Karpas-422 (cell line): ENCODE data around the gene FAM135A. TPM values are rescaled to one million over a fixed set of nuclear protein-coding genes. Genes with fewer than 3 reads are reported as not detected.
"Not testable (repeated sequence)": the region's sequence is repeated elsewhere in the genome, so short reads cannot be mapped to it uniquely, and the experiment has no call there.

Experiments
- DNase-seq: peaks from one replicate; pipeline ENCODE4 v3.0.0-alpha.2; 2015
- H2AFZ ChIP-seq: fragments of 200-600 bp; sonication (generic); 2 replicates; pipeline ENCODE4 v1.6.1; 2014; ENCODE audit warnings: antibody characterized with exemption, low read length, mixed read lengths
- H3K27ac ChIP-seq: fragments of 200-600 bp; sonication (generic); 2 replicates; pipeline ENCODE4 v1.5.1; 2014; ENCODE audit warnings: mild to moderate bottlenecking, low read length, moderate library complexity
- H3K27me3 ChIP-seq: fragments of 200-600 bp; sonication (generic); 2 replicates; pipeline ENCODE4 v1.6.1; 2014; ENCODE audit warnings: low read length, mixed read lengths
- H3K36me3 ChIP-seq: fragments of 200-600 bp; sonication (generic); 2 replicates; pipeline ENCODE4 v1.6.1; 2014; ENCODE audit warnings: low read length, mixed read lengths; ENCODE audit not compliant: insufficient read depth
- H3K4me1 ChIP-seq: fragments of 200-600 bp; sonication (generic); 2 replicates; pipeline ENCODE4 v1.6.1; 2014; ENCODE audit warnings: mild to moderate bottlenecking, low read length, mixed read lengths
- H3K4me2 ChIP-seq: fragments of 200-600 bp; sonication (generic); 2 replicates; pipeline ENCODE4 v1.6.1; 2014; ENCODE audit warnings: low read length, low read depth, mild to moderate bottlenecking; ENCODE audit not compliant: poor library complexity, severe bottlenecking
- H3K4me3 ChIP-seq: fragments of 200-600 bp; sonication (generic); 2 replicates; pipeline ENCODE4 v1.5.1; 2014; ENCODE audit warnings: mild to moderate bottlenecking, antibody characterized with exemption, low read length, mixed read lengths
- H3K79me2 ChIP-seq: fragments of 200-600 bp; sonication (generic); 2 replicates; pipeline ENCODE4 v1.6.1; 2014; ENCODE audit warnings: mild to moderate bottlenecking, low read length, mixed read lengths
- H3K9ac ChIP-seq: fragments of 200-600 bp; sonication (generic); 2 replicates; pipeline ENCODE4 v1.6.0; 2014; ENCODE audit warnings: low read length
- H3K9me2 ChIP-seq: fragments of 200-600 bp; sonication (generic), shearing (Covaris generic); replicated peaks from 2 replicates; pipeline ENCODE4 v1.6.0; 2014; ENCODE audit warnings: mild to moderate bottlenecking, low read length, moderate library complexity; ENCODE audit not compliant: insufficient read depth
- H3K9me3 ChIP-seq: fragments of 300-700, 200-600 bp; sonication (generic); 2 replicates; pipeline ENCODE4 v1.6.1; 2014; ENCODE audit warnings: low read length, mixed read lengths
- H4K20me1 ChIP-seq: fragments of 200-600 bp; sonication (generic); 2 replicates; pipeline ENCODE4 v1.6.1; 2014; ENCODE audit warnings: mild to moderate bottlenecking, antibody characterized with exemption, low read length, low read depth; ENCODE audit not compliant: insufficient read depth
- total RNA-seq: library from RNA; depleted of rRNA; stranded (reverse); fragments of >200 nt; shearing (Covaris generic); gene quantifications from 2 replicates; pipeline ENCODE4 v1.2.3, GENCODE V29; 2014; ENCODE audit warnings: low replicate concordance

The FAM135A gene
- total RNA-seq, 1 experiment from 2014 or later: 83.0 TPM

DNA sequence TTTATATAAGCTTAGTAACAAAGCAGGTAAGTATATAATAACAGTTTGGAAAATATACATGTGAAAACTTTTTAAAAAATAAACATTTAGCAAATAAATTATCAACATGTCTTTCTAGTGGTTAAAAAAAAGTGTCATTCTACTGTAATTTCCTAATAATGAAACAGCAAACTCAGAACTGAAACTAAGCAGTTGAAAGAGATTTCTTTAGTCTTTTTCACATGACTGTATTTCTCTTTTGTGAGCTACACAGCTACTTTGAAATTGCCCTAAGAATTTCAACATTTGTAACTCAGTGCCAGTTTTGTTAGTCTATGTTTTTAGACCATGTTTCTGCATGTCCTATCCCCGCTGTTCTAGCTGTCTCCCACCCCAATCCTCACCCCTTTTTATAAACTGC is 125.1 kb downstream of the FAM135A start:
- no peaks in the 10 kb centered on the region for H4K20me1 ChIP-seq

DNA sequence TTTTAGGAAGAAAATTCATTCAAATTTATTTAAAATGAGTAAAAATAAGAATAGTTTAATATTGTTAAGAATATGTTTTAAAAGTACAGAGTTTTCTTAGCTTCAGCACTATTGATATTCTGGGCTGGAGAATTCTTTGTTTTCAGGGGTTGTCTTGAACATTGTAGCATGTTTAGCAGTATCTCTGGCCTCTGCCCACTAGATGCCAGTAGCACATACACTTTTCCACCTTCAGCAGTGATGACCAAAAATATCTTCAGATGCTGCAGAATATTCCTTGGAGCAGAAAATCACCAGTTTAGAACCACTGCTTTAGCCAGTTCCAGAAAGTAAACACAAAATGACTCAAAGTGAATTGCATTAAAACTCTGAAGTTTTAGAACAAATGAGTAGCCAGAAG is 134.0 kb downstream of the FAM135A start:
- H3K27ac ChIP-seq: no peak overlapping the region
- H3K36me3 ChIP-seq: peaks cover 7% of the 10 kb centered on the region
- no peaks in the 10 kb centered on the region for H3K27me3 ChIP-seq

More for the DNA sequence above, 125.1 kb downstream of the FAM135A start:
- Histone ChIP-seq H3K4me2 (no peak overlapping the region), H3K9me3 (no peaks in the 10 kb centered on the region), H3K9me2 (no peaks in the 10 kb centered on the region), H3K36me3 (peaks cover 21% of the 10 kb centered on the region), H2AFZ (no peak overlapping the region), H3K4me3 (no peak overlapping the region), H3K27ac (no peak overlapping the region), H3K27me3 (no peaks in the 10 kb centered on the region), H3K79me2 (no peaks in the 10 kb centered on the region), H3K9ac (no peak overlapping the region), H3K4me1 (peaks cover 13% of the 10 kb centered on the region)
- no peak for DNase-seq

DNA sequence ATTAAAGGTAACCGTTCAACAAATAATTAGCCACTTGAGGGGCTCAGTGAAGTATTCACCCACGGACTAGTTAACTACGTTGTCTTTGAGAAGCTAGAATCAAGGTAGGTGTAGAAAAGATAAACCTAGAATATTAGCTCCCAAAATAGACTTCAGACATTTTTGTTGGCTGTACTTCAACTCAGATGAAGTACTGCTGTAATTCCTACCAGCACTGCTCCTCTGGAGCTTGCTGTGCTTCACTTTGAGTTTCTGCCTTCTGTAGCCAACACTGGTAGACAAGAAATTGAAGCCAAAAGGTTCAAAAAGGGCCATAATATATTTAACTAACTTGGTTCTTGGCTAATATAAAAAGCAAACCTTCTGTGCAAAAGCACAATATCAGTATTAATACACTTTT is 134.6 kb downstream of the FAM135A start:
- H3K9me2 ChIP-seq: no peaks in the 10 kb centered on the region
- no peaks in the 10 kb centered on the region for H3K79me2 ChIP-seq
- no peak overlapping the region for H3K4me2 ChIP-seq
- H3K36me3 ChIP-seq: peaks cover 4% of the 10 kb centered on the region
- H2AFZ ChIP-seq: no peak overlapping the region
- no peak for DNase-seq
- H3K9ac ChIP-seq: no peak overlapping the region
- no peaks in the 10 kb centered on the region for H3K27me3 ChIP-seq
- no peak overlapping the region for H3K4me3 ChIP-seq
- no peaks in the 10 kb centered on the region for H4K20me1 ChIP-seq
- no peak overlapping the region for H3K27ac ChIP-seq
- H3K4me1 ChIP-seq: no peaks in the 10 kb centered on the region
- no peaks in the 10 kb centered on the region for H3K9me3 ChIP-seq

More for the DNA sequence above, 134.0 kb downstream of the FAM135A start:
- H3K9ac ChIP-seq: no peak overlapping the region
- H3K4me2 ChIP-seq: no peak overlapping the region
- no peaks in the 10 kb centered on the region for H3K79me2 ChIP-seq
- H3K4me3 ChIP-seq: no peak overlapping the region
- H2AFZ ChIP-seq: no peak overlapping the region
- no peak for DNase-seq
- H3K9me2 ChIP-seq: no peaks in the 10 kb centered on the region
- H4K20me1 ChIP-seq: no peaks in the 10 kb centered on the region
- peaks cover 2% of the 10 kb centered on the region for H3K4me1 ChIP-seq
- H3K9me3 ChIP-seq: no peaks in the 10 kb centered on the region

DNA sequence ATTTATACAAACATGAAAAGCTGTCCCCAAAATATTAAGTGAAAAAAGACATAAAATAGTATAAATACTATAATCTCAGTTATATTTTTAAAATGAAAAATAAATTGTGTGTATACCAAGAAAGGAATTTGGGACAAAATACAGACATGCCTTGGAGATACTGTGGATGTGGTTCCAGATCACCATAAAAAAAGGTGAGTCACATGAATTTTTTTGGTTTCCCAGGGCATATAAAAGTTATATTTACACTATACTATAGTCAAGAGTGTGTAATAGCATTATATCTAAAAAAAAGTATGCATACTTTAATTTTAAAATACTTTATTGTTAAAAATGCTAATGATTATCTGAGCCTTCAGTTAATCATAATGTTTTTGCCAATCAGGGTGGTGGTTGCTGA is 136.0 kb downstream of the FAM135A start:
- DNase-seq: no peak
- Histone ChIP-seq H3K79me2 (no peaks in the 10 kb centered on the region), H3K27me3 (no peaks in the 10 kb centered on the region), H3K4me1 (no peaks in the 10 kb centered on the region), H3K4me2 (no peak overlapping the region), H4K20me1 (no peaks in the 10 kb centered on the region), H3K4me3 (no peak overlapping the region), H3K36me3 (no peaks in the 10 kb centered on the region; the same call in 1 of the 2 replicates), H3K9me2 (no peaks in the 10 kb centered on the region), H3K9ac (no peak overlapping the region), H3K27ac (no peak overlapping the region), H3K9me3 (no peaks in the 10 kb centered on the region), H2AFZ (no peak overlapping the region)

DNA sequence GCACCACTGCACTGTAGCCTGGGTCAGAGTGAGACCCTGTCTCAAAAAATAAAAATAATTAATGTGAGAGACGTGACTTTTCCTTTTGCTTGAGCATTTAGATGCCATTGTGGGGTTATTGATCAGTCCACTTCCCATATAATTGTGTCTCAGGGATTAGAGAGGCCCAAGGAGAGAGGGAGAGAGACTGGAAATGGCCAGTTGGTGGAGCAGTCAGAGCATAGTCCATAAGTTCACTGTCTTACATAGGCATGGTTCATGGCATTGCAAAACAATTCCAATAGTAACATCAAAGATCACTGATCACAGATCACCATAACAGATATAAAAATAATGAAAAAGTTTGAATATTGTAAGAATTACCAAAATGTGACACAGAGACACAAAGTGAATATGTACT is 138.3 kb downstream of the FAM135A start:
- H3K36me3 ChIP-seq: no peaks in the 10 kb centered on the region; the same call in 1 of the 2 replicates
- H3K9me3 ChIP-seq: no peaks in the 10 kb centered on the region
- no peaks in the 10 kb centered on the region for H3K4me1 ChIP-seq
- DNase-seq: no peak
- no peaks in the 10 kb centered on the region for H3K9me2 ChIP-seq
- H3K27me3 ChIP-seq: no peaks in the 10 kb centered on the region
- no peaks in the 10 kb centered on the region for H3K79me2 ChIP-seq
- H2AFZ ChIP-seq: no peak overlapping the region
- H4K20me1 ChIP-seq: no peaks in the 10 kb centered on the region
- H3K4me3 ChIP-seq: no peak overlapping the region
- H3K27ac ChIP-seq: no peak overlapping the region
- H3K4me2 ChIP-seq: no peak overlapping the region
- H3K9ac ChIP-seq: no peak overlapping the region

DNA sequence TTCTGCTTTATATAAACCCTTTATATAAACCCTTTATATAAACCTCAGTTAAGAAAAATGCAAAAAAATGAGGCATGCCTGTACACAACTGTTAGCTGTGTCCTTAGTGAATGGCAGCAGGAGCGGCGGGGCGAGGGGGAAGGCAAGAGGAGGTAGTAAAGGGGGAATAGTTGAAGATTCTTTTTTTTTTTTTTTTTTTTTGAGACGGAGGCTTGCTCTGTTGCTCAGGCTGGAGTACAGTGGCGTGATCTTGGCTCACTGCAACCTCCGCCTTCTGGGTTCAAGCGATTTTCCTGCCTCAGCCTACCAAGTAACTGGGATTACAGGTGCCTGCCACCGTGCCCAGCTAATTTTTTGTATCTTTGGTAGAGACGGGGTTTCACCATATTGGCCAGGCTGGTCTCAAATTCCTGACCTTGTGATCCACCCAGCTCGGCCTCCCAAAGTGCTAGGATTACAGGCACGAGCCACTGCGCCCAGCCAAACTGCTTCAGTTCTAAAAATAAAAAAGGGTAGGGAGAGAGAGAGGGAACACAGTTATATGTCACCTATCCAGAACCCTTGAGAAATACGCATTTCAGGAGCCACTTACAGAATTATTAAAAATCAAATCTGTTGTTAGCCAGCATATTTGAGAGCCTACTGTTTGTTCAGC is 139.1 kb downstream of the FAM135A start:
- not testable (repeated sequence) for H3K36me3 ChIP-seq, H3K27me3 ChIP-seq, H3K79me2 ChIP-seq, H3K9ac ChIP-seq, H3K4me1 ChIP-seq, H2AFZ ChIP-seq, DNase-seq, H3K4me3 ChIP-seq, H3K4me2 ChIP-seq, H4K20me1 ChIP-seq, H3K27ac ChIP-seq, H3K9me2 ChIP-seq, H3K9me3 ChIP-seq

DNA sequence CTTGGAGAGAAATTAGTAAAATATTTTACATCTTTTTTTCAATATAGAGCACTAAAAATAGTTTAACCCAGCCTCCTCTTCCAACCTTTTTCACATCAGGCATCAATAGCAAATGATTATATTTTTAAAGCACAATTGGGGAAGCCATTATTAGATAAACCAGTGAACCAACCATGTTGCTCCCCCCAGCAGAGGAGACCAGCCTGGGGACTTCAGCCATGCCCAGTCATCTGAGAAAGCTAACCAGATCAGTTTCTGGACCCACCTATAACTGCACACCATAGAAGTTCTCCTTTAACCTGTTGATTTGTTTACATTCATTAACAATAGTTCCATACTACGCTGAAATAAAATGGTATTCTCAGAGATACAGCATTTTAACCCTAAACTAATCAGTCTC is 139.7 kb downstream of the FAM135A start:
- H3K9me2 ChIP-seq: no peaks in the 10 kb centered on the region

DNA sequence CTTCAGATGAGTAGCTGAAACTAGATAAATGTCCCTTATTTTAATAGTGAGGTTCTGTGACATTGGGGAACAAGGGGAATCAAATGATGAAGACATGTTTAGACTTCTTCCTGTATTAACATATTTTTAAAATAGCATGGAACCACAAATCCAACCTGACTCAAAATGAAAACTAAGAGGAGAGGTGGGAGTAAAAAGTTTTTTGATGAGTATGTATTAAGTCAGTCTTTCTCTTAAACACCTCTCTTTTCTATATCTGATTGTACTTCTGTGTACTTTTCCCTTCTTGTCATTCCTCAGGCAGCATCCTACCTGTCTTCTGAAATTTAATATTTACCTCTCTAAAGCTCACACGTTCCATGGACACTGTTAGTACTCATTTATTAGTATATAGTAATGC is 144.7 kb downstream of the FAM135A start:
- Histone ChIP-seq H3K9ac (no peak overlapping the region), H3K4me2 (no peak overlapping the region), H3K79me2 (no peaks in the 10 kb centered on the region), H3K27ac (no peak overlapping the region), H3K9me2 (no peaks in the 10 kb centered on the region), H3K4me1 (no peaks in the 10 kb centered on the region), H3K4me3 (no peak overlapping the region), H3K27me3 (no peaks in the 10 kb centered on the region), H3K36me3 (peaks cover 4% of the 10 kb centered on the region; the same call in 1 of the 2 replicates), H4K20me1 (no peaks in the 10 kb centered on the region), H2AFZ (no peak overlapping the region), H3K9me3 (no peaks in the 10 kb centered on the region)
- no peak for DNase-seq

More for the DNA sequence above, 139.7 kb downstream of the FAM135A start:
- Histone ChIP-seq H3K27ac (no peak overlapping the region), H4K20me1 (no peaks in the 10 kb centered on the region), H3K4me1 (no peaks in the 10 kb centered on the region), H3K9me3 (no peaks in the 10 kb centered on the region), H3K9ac (no peak overlapping the region), H3K4me3 (no peak overlapping the region), H2AFZ (no peak overlapping the region), H3K27me3 (no peaks in the 10 kb centered on the region), H3K36me3 (no peaks in the 10 kb centered on the region; the same call in 1 of the 2 replicates), H3K4me2 (no peak overlapping the region), H3K79me2 (no peaks in the 10 kb centered on the region)
- no peak for DNase-seq
